Suprapubic skin (tissue), 4 donors: ENCODE measurements around the gene RRP12. TPM values are rescaled to one million over a fixed set of nuclear protein-coding genes. Genes with fewer than 3 reads are reported as not detected.
A peak's percentile ranks its signal among the peaks of the same experiment; 100 is the strongest.

Experiments used
- DNase-seq, 2 donors: peaks; one replicate each; pipeline ENCODE4 v3.0.0-alpha.2; 2019; ENCODE audit warnings: low spot score in 2 of 2
- H3K27ac ChIP-seq: fragments of 200-600 bp; sonication (generic); one replicate; pipeline ENCODE4 v1.5.1; 2019
- H3K27me3 ChIP-seq: fragments of 200-600 bp; sonication (generic); one replicate; pipeline ENCODE4 v1.5.1; 2019
- H3K36me3 ChIP-seq: fragments of 200-600 bp; sonication (generic); one replicate; pipeline ENCODE4 v1.5.1; 2019
- H3K4me1 ChIP-seq: fragments of 200-600 bp; sonication (generic); one replicate; pipeline ENCODE4 v1.5.1; 2019
- H3K4me3 ChIP-seq: fragments of 200-600 bp; sonication (generic); one replicate; pipeline ENCODE4 v1.5.1; 2019; ENCODE audit warnings: mild to moderate bottlenecking
- H3K9me3 ChIP-seq: fragments of 200-600 bp; sonication (generic); one replicate; pipeline ENCODE4 v1.5.1; 2019
- EP300 ChIP-seq: sonication (generic); formaldehyde crosslinking; IDR thresholded peaks from one replicate; pipeline ENCODE4 v1.6.1; 2017; ENCODE audit warnings: antibody characterized with exemption
- POLR2A ChIP-seq, 2 donors: fragments of 450-650 bp; IDR thresholded peaks; one replicate each; pipeline ENCODE4 v1.6.1; 2017; ENCODE audit warnings: antibody characterized with exemption in 2 of 2, mild to moderate bottlenecking in 2 of 2, moderate library complexity in 2 of 2
- POLR2AphosphoS5 ChIP-seq, 3 donors: sonication (generic); formaldehyde crosslinking; IDR thresholded peaks; one replicate each; pipeline ENCODE4 v1.6.1; 2017; ENCODE audit warnings: antibody characterized with exemption in 3 of 3
- WGBS: methylation state at CpG from one replicate; pipeline ENCODE4 v1.1.5; 2018; 5-methylcytosine and 5-hydroxymethylcytosine counted together
- total RNA-seq, 4 donors: library from RNA; depleted of rRNA; stranded (reverse); fragments of >200 nt; gene quantifications; one replicate each; pipeline ENCODE4 v1.1.0, GENCODE V29; 2016
- TF ChIP-seq, protein P1 (sequence below), 2 donors: fragments of 200-600 bp in 1 of 2; fragments of 450-650 bp in 1 of 2; sonication (generic) in 1 of 2; IDR thresholded peaks; one replicate each; pipeline ENCODE4 v1.5.1; 2016 to 2019; ENCODE audit warnings: antibody characterized with exemption in 2 of 2, mild to moderate bottlenecking in 1 of 2, moderate library complexity in 1 of 2

Gene RRP12
- total RNA-seq, 4 donors from 2014 or later = 24.5 to 49.3 (median 48.6) TPM

DNA sequence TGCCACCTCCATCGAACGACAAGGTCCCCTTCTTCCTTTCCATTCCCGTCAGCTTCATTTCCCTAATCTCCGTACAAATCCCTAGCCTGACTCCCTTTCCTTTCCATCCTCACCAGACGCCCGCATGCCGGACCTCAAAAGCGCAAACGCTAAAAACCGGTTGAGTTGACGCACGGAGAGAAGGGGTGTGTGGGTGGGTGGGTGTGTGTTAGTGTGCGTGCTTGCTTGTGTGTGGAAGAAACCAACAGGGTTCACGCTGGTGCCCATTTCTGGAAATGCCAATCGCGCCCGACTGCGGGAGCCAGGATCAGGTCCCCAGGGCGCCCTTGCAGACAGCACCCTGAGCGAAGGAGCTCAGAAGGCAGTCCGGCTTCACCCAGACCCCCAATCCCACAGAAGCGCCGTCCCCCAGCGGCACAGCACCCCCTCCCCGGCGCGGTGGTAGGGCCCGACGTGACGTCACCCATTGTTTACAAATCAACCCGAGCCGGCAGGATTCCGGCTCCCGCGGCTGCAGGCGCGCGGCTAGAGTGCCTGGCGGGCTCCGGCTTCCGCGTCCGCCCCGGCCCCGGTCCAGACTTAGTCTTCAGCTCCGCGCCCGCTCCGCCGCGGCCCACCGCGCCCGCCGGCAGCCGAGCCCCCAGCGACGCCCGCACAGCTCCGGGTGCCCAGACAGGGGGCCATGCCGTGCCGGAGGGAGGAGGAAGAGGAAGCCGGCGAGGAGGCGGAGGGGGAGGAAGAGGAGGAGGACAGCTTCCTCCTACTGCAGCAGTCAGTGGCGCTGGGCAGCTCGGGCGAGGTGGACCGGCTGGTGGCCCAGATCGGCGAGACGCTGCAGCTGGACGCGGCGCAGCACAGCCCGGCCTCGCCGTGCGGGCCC, 82.1 kb downstream of the RRP12 start, which contains the start of gene FRAT1:
FRAT1 (plus strand) TSS at position 500 of the 880 bp plus-strand sequence; CDS start at position 683, 183 bp downstream.
- TF ChIP-seq, protein P1, sequence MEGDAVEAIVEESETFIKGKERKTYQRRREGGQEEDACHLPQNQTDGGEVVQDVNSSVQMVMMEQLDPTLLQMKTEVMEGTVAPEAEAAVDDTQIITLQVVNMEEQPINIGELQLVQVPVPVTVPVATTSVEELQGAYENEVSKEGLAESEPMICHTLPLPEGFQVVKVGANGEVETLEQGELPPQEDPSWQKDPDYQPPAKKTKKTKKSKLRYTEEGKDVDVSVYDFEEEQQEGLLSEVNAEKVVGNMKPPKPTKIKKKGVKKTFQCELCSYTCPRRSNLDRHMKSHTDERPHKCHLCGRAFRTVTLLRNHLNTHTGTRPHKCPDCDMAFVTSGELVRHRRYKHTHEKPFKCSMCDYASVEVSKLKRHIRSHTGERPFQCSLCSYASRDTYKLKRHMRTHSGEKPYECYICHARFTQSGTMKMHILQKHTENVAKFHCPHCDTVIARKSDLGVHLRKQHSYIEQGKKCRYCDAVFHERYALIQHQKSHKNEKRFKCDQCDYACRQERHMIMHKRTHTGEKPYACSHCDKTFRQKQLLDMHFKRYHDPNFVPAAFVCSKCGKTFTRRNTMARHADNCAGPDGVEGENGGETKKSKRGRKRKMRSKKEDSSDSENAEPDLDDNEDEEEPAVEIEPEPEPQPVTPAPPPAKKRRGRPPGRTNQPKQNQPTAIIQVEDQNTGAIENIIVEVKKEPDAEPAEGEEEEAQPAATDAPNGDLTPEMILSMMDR (IDR thresholded peaks at IDR 0.05) = no peak
- TF ChIP-seq EP300 (no peak), POLR2A (IDR thresholded peaks at IDR 0.05) (peak; percentile 14 to 86), POLR2AphosphoS5 (IDR thresholded peaks at IDR 0.05) (peak in 2 of 3 donors; percentile 68 to 76)
- peak; percentile 95 to 96 for DNase-seq
- Histone ChIP-seq H3K27ac (peak within 1 kb of the TSS; percentile 98), H3K9me3 (no peaks in the 10 kb centered on the region), H3K36me3 (no peaks in the 10 kb centered on the region), H3K4me1 (peaks cover 29% of the 10 kb centered on the region), H3K4me3 (peak within 1 kb of the TSS; percentile 86), H3K27me3 (no peaks in the 10 kb centered on the region)
- under 1% methylated on average over 34 of the region's 79 CpGs for WGBS

- H3K27me3 ChIP-seq = no peaks in the 10 kb centered on the region
- WGBS = 38% methylated on average over 4 of the region's 4 CpGs
- no peak overlapping the region for H3K4me3 ChIP-seq
- no peak for DNase-seq
- peaks cover 6% of the 10 kb centered on the region for H3K4me1 ChIP-seq
- H3K9me3 ChIP-seq = no peaks in the 10 kb centered on the region
- TF ChIP-seq POLR2A (IDR thresholded peaks at IDR 0.05) = no peak
- no peak for TF ChIP-seq EP300
- TF ChIP-seq, protein P1 (IDR thresholded peaks at IDR 0.05) = no peak
- no peak overlapping the region for H3K27ac ChIP-seq
- H3K36me3 ChIP-seq = no peaks in the 10 kb centered on the region
Measured at GRCh38 chr10:97314671-97315070, 86.5 kb downstream of the RRP12 start.

- Histone ChIP-seq H3K4me3 (no peak overlapping the region), H3K27ac (no peak overlapping the region), H3K36me3 (no peaks in the 10 kb centered on the region), H3K9me3 (no peaks in the 10 kb centered on the region), H3K27me3 (no peaks in the 10 kb centered on the region), H3K4me1 (no peaks in the 10 kb centered on the region)
- 85% methylated on average over 6 of the region's 6 CpGs for WGBS
- DNase-seq = no peak
- TF ChIP-seq POLR2A (IDR thresholded peaks at IDR 0.05) = no peak
- TF ChIP-seq, protein P1 (IDR thresholded peaks at IDR 0.05) = no peak
- no peak for TF ChIP-seq EP300
Measured at GRCh38 chr10:97312897-97313296, 88.2 kb downstream of the RRP12 start.

- no peak for DNase-seq
- Histone ChIP-seq H3K27me3 (no peaks in the 10 kb centered on the region), H3K27ac (no peak overlapping the region), H3K9me3 (no peaks in the 10 kb centered on the region), H3K4me1 (no peaks in the 10 kb centered on the region), H3K36me3 (no peaks in the 10 kb centered on the region), H3K4me3 (no peak overlapping the region)
- TF ChIP-seq POLR2AphosphoS5 (IDR thresholded peaks at IDR 0.05) (no peak), POLR2A (IDR thresholded peaks at IDR 0.05) (no peak), EP300 (no peak)
- TF ChIP-seq, protein P1 (IDR thresholded peaks at IDR 0.05) = no peak
- 75% methylated on average over 4 of the region's 4 CpGs for WGBS
Measured at GRCh38 chr10:97311111-97311626, 90.0 kb downstream of the RRP12 start.
